GM21825 (cell line): ENCODE measurements around the gene SASH1.

Experiments
- ATAC-seq: cut with Tn5 transposase; IDR thresholded peaks from one replicate; pipeline ENCODE4 v1.9.1; 2021; ENCODE audit warnings: mild to moderate bottlenecking, moderate library complexity; ENCODE audit not compliant: unreplicated experiment

SASH1 gene

DNA sequence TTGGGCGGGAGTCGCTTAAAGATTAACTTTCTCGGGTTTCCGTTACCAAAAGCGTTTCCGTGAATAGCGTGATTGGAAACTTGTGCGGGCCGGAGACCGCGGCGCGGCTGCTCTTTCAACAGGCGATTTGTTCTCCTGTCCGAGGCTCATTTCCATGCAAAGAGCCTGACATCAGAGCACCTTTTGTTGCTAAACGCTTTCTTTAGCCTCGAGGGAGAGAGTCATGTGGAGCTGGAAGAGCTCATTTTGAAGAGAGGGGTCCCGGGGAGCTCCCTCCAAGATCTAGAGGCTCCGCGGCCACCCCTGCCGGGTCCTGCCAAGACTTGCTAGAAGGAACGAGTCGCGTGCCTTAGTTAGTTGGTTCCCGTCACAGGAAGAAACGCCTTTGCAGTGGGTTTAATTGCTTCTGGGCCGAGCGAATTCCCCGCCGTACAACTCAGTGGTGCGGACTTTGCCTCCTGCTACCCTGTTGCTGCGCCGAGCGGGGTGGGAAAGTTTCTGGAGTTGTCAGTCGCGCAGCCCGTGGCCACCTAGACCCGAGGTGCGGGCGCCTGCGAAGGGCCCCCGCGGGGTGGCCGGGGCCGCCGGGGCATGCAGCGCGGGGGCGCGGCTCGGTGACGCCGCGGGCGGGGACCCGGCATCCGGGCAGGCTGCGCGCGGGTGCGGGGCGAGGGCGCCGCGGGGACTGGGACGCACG is at the start of gene SASH1:
SASH1 (plus strand) TSS at position 489 of the 697 bp plus-strand sequence. CDS start 230 bp downstream, outside the sequence.
- peak; percentile 87 for ATAC-seq

DNA sequence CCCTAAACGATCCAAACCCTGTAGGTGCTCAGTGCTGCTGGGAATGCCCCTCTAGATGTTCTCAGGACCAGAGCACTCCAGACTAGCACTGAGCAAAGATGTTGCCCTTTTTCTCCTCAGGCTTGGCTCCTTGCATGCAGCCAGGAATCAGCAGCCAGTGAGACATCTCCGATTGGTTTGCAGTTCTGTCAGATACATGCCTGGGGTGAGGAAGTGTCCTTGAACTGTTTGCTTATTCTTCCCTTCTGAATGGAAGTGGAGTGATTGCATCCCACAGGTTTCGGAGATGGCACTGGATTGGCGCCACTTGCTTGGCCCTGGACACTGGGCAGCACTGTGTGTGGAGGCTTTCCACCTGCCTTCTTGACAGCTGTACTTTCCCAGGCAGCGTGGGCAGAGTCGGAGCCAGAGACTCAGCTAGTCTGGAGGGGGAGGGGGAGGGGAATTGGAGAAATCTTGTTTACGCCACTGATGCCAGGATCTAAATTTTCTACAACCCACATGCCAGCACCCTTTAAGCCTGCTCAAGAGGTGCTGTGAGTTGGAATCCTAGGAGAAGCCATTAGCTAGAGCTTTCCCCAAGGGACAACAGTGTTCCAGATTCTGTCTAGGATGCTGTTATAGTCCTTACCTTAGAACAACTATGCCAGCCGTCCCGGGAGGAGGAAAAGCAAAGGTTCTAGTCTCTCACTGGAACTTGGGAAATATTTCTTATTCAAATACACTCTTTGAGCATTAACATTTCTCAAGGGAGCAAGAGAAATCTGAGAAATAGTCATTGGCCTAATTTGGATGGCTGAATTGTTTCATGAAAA is 49.2 kb upstream of the SASH1 start:
- ATAC-seq, result no peak

DNA sequence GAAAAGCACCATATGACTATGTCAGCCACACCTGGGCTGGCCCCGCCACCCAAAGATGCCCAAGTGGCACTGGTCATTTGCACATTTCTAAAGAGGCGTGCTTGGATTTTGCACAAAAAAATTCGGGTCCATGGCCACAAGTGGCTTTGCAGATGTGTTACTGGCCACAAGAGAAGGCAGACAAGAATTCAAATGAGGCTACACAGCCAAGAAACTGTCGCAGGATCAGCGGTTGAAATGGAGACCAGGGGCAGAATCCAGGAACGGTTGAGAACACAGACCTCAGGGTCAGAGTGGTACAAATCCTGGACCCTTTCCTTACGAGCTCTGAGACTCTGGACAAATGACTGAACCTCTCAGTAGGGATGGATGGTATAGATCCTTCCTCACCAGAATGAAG is 48.6 kb upstream of the SASH1 start:
- ATAC-seq, result no peak

DNA sequence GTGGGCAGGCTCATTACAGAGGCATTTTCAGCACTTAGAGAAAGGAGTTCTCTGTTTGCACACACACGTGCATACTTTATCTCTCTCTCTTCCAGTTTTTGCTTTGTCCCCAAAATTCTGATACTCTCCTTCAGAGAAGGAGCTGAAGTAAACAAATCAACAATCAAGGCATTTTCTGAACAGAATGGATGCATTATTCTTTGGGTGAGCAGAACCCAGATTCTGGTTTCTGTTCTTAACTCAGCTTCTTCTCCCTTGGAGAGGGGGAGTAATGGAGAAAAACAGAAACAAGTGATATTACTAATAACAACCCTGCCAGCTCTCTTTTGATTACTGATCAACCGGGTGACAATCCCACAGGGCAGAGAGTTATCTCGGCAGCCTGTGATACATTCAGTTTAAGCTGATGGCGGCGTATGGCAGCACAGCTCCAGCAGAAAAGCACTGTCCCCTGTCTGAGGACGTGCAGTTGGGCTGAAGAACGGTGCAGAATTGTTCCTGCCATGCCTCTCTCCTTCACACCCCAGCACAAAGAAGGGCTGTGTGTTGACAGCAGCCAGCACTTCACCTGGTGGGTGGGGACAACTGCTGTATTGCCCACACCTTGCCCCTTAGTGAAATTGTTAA is 47.3 kb upstream of the SASH1 start:
- no peak for ATAC-seq

DNA sequence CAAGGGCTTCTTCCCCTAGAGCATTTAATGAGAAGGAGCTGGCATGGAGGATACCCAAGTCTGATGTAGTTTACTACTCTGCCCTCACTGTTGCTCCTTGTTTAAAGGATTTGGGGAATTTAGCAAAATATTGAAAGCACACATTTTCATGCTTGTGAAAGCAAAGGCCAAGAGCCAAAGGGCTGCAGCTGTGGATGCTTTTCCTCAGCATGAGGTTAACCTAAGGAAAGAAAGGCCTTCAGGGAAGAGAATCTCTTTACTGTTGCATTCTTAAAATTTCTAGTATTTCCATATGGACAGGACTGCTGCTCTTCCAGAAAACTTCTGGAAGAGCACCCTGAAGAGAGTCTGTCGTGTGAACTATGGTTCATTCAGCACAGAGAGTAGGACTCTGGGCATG is 45.9 kb upstream of the SASH1 start:
- ATAC-seq, result no peak

DNA sequence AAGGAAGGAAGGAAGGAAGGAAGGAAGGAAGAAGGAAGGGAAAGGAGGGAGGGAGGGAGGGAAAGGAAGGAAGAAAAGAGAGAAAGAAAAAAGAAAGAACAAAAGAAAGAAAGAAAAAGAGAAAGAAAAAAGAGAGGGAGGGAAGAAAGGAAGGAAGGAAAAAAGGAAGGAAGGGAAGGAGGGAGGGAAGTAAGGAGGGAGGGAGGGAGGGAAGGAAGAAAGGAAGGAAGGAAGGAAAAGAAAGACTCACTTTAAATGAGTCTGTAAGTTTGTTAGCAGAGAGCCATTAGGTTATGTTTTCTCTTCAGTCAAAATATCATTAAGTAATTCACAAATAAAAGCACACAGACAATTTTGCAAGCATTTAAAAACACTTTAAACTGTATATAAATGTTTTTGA is 44.0 kb upstream of the SASH1 start:
- ATAC-seq, result no peak

DNA sequence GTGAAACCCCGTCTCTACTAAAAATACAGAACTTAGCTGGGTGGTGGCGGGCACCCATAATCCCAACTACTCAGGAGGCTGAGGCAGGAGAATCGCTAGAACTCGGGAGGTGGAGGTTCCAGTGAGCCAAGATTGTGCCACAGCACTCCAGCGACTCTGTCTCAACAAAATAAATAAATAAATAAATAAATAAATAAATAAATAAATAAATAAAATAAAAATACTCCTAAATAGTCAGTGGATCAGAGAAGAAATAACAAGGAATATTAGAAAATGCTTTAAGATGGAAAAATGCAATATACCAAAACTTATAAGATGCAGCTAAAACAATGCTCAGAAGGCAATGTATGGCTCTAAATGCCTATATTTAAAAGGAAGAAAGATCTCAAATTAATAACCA is 39.0 kb upstream of the SASH1 start:
- no peak for ATAC-seq

DNA sequence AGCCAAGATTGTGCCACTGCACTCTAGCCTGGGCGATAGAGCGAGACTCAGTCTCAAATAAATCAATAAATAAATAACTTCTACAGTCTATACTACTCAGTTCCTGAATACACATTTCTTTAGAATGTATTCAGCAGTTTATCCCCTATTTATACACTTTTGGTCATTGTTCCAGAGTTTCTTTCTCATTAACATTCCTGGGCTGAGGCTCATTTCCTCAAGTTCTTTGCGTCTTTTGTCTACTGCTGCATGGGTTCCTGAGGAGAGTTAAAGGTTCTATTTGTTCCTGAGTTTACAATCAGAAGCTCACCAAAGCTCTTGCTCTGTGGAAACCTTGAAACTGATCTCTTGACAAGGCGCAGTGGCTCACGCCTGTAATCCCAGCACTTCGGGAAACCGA is 37.7 kb upstream of the SASH1 start:
- no peak for ATAC-seq

DNA sequence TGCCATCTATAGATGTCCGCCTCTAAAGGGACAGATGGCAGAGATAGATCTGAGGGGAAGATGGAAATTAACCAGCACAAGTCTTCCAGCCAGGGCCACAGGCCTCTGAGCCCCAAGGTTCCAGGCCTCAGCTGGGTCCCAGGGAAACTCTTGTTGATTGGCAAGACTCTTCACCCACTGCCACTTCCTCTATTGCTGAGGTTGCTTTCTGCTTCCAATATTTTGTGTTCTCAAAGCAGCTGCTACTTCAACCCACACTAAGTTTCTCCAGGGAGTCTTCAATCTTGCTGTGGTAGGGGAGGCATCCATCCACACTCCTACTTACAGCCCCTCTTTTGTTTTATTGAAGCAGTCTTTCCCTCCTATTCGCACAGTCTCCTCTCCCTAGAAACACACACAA is 36.4 kb upstream of the SASH1 start:
- ATAC-seq, result no peak

DNA sequence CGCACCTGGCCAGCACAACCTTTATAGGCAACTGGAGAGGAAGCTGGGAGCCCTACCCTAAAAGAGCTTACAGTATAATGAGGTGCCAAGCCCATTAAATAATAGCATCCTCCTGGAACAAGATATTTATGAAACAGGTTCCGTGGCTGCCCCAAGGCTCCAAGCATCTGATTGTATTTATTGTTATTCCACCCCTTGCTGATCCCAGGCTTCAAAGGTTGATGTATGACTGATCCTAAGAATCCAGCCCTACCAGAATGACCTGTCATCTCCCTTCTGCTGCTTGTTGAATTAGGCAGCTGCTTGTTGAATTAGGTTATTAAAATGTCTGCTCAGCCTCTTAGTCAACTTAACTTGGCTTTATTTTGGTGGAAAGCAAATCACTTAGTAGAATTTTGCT is 35.2 kb upstream of the SASH1 start:
- no peak for ATAC-seq

DNA sequence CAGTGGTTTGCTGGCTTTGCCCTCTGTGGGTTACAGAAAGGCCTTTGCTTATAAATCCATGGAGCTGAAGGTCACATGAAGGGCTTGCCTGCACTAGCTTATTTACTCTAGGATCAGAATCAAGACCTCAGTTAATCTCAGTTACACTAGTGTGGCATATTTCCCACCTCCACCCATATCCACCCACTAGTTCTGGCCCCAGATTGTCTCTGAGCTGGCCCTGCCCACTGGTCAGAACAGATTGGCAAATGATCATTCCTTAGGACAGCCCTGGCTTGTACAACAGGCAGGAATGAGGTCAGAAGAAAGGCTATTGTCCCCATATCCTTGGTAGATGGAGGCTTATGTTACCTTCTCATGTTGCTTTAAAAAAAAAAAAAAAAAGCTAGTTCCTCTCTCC is 33.3 kb upstream of the SASH1 start:
- ATAC-seq, result no peak

DNA sequence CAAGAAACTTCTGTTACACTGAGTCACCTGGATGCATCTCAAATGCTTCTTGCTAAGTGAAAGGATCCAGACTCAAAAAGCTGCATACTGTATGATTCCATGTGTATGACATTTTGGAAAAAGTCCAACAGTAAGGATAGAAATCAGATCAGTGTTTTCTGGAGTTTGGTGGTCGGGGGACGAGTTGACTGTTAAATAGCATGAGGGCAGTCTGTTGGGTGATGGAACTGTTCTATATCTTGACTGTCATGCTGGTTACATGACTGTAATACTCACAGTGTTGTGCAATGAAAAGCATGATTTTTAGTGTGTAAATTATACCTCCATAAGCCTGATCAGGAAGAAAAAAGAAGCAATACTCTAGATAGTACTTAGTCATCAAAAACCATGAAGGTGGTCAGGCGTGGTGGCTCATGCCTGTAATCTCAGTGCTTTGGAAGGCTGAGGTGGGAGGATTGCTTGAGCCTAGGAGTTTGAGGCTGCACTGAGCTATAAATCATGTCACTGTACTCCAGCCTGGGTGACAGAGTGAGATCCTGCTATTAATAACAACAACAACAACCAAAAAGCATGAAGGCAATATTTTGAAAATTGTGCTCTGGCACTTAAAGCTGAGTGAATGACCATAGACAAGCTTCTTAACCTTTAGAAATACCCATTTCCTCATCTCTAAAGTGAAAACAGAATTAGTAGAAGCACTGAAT is 30.5 kb upstream of the SASH1 start:
- ATAC-seq, result no peak

DNA sequence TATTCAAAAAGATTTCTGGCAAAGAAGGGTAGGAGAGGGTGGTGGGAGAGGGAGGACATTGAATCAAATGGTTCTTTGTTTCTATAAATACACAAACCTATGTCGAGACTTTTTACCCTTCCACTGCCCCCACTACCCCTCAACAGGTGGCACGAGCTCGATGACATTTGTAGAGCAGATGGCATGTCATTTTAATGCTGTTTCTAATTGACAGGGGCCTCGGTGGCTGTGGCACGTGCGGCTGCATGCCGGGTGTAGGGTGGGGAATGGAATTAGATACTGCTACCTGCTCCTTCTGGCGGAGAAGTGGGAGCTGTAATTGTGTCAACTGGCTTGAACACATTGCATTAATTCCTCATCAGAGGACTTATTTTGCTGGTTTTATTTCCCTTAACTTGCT is 29.1 kb upstream of the SASH1 start:
- no peak for ATAC-seq

DNA sequence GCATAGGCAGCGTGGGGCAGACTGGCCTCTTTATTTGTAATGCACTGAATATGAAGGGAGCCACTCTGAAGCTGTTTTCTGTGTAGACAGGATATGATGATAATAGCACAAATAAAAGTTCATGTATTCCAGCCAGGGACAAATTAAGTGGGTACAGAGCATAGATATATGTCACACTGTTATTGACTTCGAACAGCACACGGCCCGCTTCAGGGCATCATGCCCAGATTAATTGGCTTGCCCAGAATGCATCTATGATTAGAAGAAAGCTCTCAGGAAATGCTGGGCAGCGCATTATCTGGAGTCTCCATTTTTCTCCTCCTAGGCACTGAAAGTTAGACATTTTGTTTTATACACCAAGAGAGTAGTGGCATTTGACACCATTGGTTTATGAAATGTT is 26.3 kb upstream of the SASH1 start:
- no peak for ATAC-seq

DNA sequence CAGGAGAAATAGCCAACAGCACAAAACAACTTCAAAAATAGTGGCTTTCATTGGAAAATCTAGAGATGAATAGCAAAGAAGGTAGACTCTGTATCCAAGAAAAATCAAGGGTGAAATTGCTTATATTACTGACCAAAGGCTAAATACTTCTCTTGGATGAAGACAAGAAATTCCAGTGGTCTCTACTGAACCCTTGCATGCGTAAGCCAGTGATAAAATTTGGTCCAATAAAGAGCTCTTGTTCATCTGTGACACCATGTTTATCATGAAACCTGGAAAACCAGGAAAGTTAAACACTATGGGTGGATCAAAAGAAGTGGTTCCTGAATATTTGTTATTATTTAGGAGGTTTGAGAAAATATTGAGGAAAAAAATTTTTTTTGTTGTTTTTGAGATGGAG is 25.6 kb upstream of the SASH1 start:
- ATAC-seq, result no peak

DNA sequence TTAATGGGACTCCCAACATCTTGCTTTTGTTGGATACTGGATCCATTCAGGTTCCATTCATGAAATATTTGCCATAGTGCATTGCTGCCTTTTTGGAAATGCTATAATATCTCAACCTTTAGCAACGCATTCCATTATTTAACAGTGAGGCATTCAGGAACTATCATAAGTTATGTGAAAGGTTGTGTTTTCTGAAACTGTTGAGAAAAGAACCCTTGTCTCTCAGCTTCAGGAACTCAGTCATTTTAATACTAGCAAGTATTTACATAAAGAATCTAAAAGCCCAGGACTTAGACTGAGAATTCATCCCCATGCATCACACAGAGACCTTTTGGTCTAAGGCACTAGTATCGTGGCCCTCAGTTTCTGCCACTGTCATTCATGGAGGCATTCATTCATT is 24.9 kb upstream of the SASH1 start:
- no peak for ATAC-seq

DNA sequence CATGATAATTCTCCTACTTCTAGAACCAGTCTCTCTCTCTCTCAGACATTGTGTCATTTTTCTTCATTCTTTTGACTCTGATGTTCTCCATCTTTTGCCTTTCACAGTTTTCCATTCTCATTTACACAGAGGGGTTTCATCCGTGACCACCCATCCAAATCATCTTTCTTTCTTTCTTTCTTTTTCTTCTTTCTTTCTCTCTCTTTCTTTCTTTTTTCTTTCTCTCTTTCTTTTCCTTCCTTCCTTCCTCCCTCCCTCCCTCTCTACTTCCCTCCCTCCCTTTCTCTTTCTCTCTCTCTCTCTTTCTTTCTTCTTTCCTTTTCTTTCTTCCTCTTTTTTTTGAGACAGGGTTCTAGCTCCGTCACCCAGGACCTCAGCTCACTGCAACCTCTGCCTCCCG is 19.9 kb upstream of the SASH1 start:
- ATAC-seq, result no peak

DNA sequence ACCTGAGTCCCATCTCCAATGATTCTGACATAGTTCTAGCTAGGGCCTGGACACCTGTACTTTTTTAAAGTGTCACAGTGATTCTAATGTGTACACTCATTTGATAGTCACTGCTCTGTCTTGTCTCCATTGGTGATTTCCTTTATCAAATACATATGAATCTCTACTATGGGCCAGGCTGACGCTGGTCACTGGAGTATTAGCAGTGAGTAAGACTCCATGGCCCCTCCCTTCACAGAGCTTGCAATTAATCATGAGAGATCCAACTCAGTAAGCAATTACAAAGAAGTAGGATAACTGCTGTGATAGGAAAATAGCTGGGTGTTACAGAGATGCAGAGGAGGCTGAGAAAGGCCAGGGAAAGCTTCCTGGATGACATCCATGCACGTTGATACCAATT is 19.3 kb upstream of the SASH1 start:
- no peak for ATAC-seq

DNA sequence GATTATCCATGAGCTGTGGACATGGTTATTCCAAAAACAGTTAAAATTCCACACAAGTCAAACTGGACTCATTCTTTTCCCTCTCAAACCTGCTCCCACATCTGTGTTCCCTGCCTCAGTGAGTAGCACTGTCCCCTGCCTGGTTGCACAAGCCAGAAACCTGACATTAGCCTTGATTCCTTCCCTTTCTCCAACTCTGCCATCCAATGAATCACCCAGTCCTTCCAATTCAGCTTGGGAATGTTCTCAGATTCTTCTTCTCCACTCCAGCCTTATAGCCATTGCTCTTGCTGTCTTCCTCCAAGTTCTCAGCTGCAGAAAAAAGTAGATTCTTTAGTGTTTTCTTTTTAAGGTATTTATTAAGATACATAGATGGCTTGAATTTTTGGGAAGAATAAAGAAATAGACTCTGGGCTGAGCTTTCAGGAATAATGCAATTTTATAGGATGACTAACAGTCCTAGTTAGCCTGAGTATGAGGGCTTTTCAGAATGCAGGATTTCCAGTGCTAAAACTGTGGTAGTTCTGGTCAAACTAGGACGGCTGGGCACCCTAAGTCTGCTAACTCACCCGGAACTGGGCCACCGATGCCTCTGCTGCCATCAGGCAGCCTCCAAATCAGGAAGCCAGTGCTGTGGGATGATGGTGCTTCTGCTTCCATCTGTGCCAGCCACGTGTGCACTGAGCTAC is 18.2 kb upstream of the SASH1 start:
- ATAC-seq, result no peak

DNA sequence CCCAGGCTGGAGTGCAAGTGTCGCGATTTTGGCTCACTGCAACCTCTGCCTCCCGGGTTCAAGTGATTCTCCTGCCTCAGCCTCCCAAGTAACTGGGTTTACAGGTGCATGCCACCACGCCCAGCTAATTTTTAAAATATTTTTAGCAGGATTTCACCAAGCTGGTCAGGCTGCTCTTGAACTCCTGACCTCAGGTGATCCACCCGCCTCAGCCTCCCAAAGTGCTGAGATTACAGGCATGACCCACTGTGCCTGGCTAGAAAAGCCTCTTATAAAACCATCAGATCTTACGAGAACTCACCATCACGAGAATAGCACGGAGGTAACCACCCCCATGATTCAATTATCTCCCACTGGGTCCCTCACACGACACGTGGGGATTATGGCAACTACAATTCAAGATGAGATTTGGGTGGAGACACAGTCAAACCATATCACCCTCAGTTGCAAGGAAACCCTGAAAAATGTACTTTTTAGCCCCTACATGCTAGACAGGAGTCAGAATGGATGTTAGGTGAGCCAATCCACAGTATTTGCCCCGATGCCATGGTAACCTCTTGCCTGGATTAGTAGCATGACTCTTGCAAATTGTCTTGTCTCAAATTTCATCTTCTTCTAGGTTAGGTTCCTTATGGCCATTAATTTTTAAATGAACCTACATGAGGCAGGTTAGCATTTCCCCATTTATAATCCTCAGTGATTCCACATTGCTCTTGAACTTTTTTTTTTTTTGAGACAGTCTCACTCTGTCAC is 17.1 kb upstream of the SASH1 start:
- ATAC-seq, result no peak
